B cell (primary cell): ENCODE results near the gene DDX27. TPM values are rescaled to one million over a fixed set of nuclear protein-coding genes. Genes with fewer than 3 reads are reported as not detected.
A peak's percentile ranks its signal among the peaks of the same experiment; 100 is the strongest.

Experiments
- ATAC-seq: fragments of 200-7000 bp; cut with Tn5 transposase; one replicate; pipeline ENCODE4 v1.10.0; 2021; ENCODE audit warnings: low read depth, mild to moderate bottlenecking, moderate number of reproducible peaks, moderate library complexity
- CTCF ChIA-PET: fragments of 350-600 bp; sonication (Branson Sonifier 250); formaldehyde crosslinking; loops from one replicate; lab custom pipeline; 2021; ENCODE audit warnings: antibody characterized with exemption, inconsistent platforms; lab: Charles Lee
- POLR2A ChIA-PET: fragments of 350-600 bp; sonication (Branson Sonifier 250); formaldehyde crosslinking; loops from one replicate; lab custom pipeline; 2021; ENCODE audit warnings: antibody characterized with exemption; lab: Charles Lee
- DNase-seq: peaks from one replicate; pipeline ENCODE4 v3.0.0; 2013
- H2AFZ ChIP-seq: 2 replicates; pipeline ENCODE4 v1.6.1; 2012; ENCODE audit warnings: mild to moderate bottlenecking, low read depth, low read length; ENCODE audit not compliant: insufficient read depth, poor library complexity, severe bottlenecking
- H3K27ac ChIP-seq, 2 donors: 1 replicate in 1 of 2; 2 replicates in 1 of 2; pipeline ENCODE4 v1.5.1; 2012 to 2013; ENCODE audit warnings: low read length in 2 of 2, mild to moderate bottlenecking in 2 of 2, moderate library complexity in 1 of 2
- H3K27me3 ChIP-seq, 4 experiments: fragments of 200-600 bp in 1 of 4; sonication (generic) in 1 of 4; replicated peaks in 1 of 4; 1 replicate in 2 of 4; 2 replicates in 2 of 4; pipeline versions ENCODE4 v1.6.1 to v1.7.0; 2013 to 2016; ENCODE audit warnings: low read length in 3 of 4, mild to moderate bottlenecking in 2 of 4, mixed read lengths in 1 of 4, moderate library complexity in 1 of 4; ENCODE audit not compliant: insufficient read depth in 4 of 4, control insufficient read depth in 3 of 4; ENCODE audit errors: control extremely low read depth in 1 of 4
- H3K36me3 ChIP-seq, 2 experiments: replicated peaks in 1 of 2; 1 replicate in 1 of 2; 2 replicates in 1 of 2; pipeline versions ENCODE4 v1.6.1 to v1.7.1; 2013; ENCODE audit warnings: low read length in 1 of 2; ENCODE audit not compliant: insufficient read depth in 2 of 2, control insufficient read depth in 1 of 2; ENCODE audit errors: control extremely low read depth in 1 of 2, extremely low read depth in 1 of 2
- H3K4me1 ChIP-seq, 2 donors: fragments of 200-600 bp in 1 of 2; sonication (generic) in 1 of 2; 1 replicate in 1 of 2; 2 replicates in 1 of 2; pipeline versions ENCODE4 v1.5.1 to v1.6.1; 2013 to 2017; ENCODE audit warnings: low read length in 2 of 2; ENCODE audit not compliant: control insufficient read depth in 2 of 2, insufficient read depth in 2 of 2
- H3K4me2 ChIP-seq: replicated peaks from 2 replicates; pipeline ENCODE3; 2012; ENCODE audit warnings: mild to moderate bottlenecking, low read depth, low read length; ENCODE audit not compliant: poor library complexity, severe bottlenecking
- H3K4me3 ChIP-seq, 5 experiments: fragments of 200-600 bp in 1 of 5; sonication (generic) in 1 of 5; 1 replicate in 3 of 5; 2 replicates in 2 of 5; pipeline versions ENCODE4 v1.5.1 to v1.7.0; 2011 to 2016; ENCODE audit warnings: low read length in 4 of 5, mild to moderate bottlenecking in 4 of 5, low read depth in 2 of 5, control low read depth in 1 of 5, moderate library complexity in 1 of 5; ENCODE audit not compliant: insufficient read depth in 1 of 5; ENCODE audit errors: control extremely low read depth in 1 of 5, extremely low read depth in 1 of 5
- H3K79me2 ChIP-seq: fragments of 200-600 bp; sonication (generic); one replicate; pipeline ENCODE4 v1.6.0; 2016; ENCODE audit warnings: low read length; ENCODE audit not compliant: control insufficient read depth, insufficient read depth
- H3K9ac ChIP-seq: fragments of 200-600 bp; sonication (generic); 2 replicates; pipeline ENCODE4 v1.6.1; 2017; ENCODE audit warnings: mild to moderate bottlenecking, low read length, moderate library complexity
- H3K9me3 ChIP-seq, 3 donors: one replicate each; pipeline versions ENCODE4 v1.6.1 to v1.7.1; 2013; ENCODE audit warnings: low read length in 2 of 3; ENCODE audit not compliant: control insufficient read depth in 2 of 3, insufficient read depth in 1 of 3; ENCODE audit errors: control extremely low read depth in 1 of 3
- H4K20me1 ChIP-seq: 2 replicates; pipeline ENCODE4 v1.6.0; 2012; ENCODE audit warnings: mild to moderate bottlenecking, low read length; ENCODE audit not compliant: insufficient read depth, control insufficient read depth, poor library complexity, severe bottlenecking
- H3K27ac Mint-ChIP-seq: one replicate; pipeline ENCODE4 v1.8.0; 2021; ENCODE audit warnings: mixed read lengths
- H3K27me3 Mint-ChIP-seq: one replicate; pipeline ENCODE4 v1.8.0; 2021; ENCODE audit warnings: mixed read lengths
- H3K4me1 Mint-ChIP-seq: one replicate; pipeline ENCODE4 v1.8.0; 2021; ENCODE audit warnings: mixed read lengths
- H3K4me3 Mint-ChIP-seq: one replicate; pipeline ENCODE4 v1.8.0; 2021; ENCODE audit warnings: mixed read lengths
- H3K9me3 Mint-ChIP-seq: one replicate; pipeline ENCODE4 v1.8.0; 2022; ENCODE audit warnings: mixed read lengths; ENCODE audit not compliant: insufficient read depth
- EZH2 ChIP-seq: IDR thresholded peaks from 2 replicates; pipeline ENCODE4 v1.6.1; 2012; ENCODE audit warnings: borderline replicate concordance, low read depth, mild to moderate bottlenecking, moderate library complexity, low read length; ENCODE audit not compliant: insufficient read depth, poor library complexity, severe bottlenecking
- WGBS: methylation state at CpG from one replicate; pipeline ENCODE4 v1.1.5; 2013; ENCODE audit warnings: missing lambda C conversion rate; ENCODE audit not compliant: insufficient coverage; 5-methylcytosine and 5-hydroxymethylcytosine counted together
- intact Hi-C: fragments of 100-400 bp; cut with micrococcal nuclease; formaldehyde crosslinking; loops from one replicate; pipeline ENCODE4 v1.10.0; 2022
- polyA plus RNA-seq: library from polyadenylated mRNA; depleted of rRNA; stranded (reverse); fragments of >200 nt; gene quantifications from 2 replicates; pipeline ENCODE4 v1.2.3, GENCODE V29; 2012
- total RNA-seq, 2 donors: library from RNA; stranded (reverse); fragments of 120-200 nt in 1 of 2; gene quantifications; 1 replicate in 1 of 2; 2 replicates in 1 of 2; pipeline versions ENCODE4 v1.2.3 to v1.2.4, GENCODE V29; 2013 to 2022
- TF ChIP-seq, protein P1 (sequence below): fragments of 200-600 bp; IDR thresholded peaks from one replicate; pipeline ENCODE4 v1.8.0; 2022; ENCODE audit warnings: antibody characterized with exemption, mild to moderate bottlenecking

DDX27 gene
- total and polyA plus RNA-seq, 2 donors (not counting 1 experiment from before 2014, with no cell fraction given): 55.0 to 74.6 TPM

GRCh38 chr20:49288784-49289696, 69.8 kb downstream of the DDX27 start:
- ATAC-seq (no peak), DNase-seq (no peak)
- no peak overlapping the region for H3K4me2 ChIP-seq
- intact Hi-C loops: no loop called here
- peaks cover 2 to 14% of the 10 kb centered on the region in 2 donors for H3K4me1 ChIP-seq
- no peak overlapping the region for H3K27ac ChIP-seq
- peaks cover 26% of the 10 kb centered on the region for H3K9me3 Mint-ChIP-seq
- no peak for TF ChIP-seq EZH2
- TF ChIP-seq, protein P1, sequence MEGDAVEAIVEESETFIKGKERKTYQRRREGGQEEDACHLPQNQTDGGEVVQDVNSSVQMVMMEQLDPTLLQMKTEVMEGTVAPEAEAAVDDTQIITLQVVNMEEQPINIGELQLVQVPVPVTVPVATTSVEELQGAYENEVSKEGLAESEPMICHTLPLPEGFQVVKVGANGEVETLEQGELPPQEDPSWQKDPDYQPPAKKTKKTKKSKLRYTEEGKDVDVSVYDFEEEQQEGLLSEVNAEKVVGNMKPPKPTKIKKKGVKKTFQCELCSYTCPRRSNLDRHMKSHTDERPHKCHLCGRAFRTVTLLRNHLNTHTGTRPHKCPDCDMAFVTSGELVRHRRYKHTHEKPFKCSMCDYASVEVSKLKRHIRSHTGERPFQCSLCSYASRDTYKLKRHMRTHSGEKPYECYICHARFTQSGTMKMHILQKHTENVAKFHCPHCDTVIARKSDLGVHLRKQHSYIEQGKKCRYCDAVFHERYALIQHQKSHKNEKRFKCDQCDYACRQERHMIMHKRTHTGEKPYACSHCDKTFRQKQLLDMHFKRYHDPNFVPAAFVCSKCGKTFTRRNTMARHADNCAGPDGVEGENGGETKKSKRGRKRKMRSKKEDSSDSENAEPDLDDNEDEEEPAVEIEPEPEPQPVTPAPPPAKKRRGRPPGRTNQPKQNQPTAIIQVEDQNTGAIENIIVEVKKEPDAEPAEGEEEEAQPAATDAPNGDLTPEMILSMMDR: no peak
- peaks cover 32% of the 10 kb centered on the region for H3K4me1 Mint-ChIP-seq
- H3K9me3 ChIP-seq: peaks cover 5 to 47% (median 46%) of the 10 kb centered on the region in 3 donors
- H3K4me3 ChIP-seq: no peak overlapping the region
- H2AFZ ChIP-seq: no peak overlapping the region
- ChIA-PET POLR2A (no interaction called here), CTCF (interaction anchor here (0.6 kb wide), 1 partner anchor 45 kb away, joined by 3 read pairs; no protein-coding TSS in a partner anchor)
- H4K20me1 ChIP-seq: peaks cover 68% of the 10 kb centered on the region
- peaks cover 60% of the 10 kb centered on the region for H3K79me2 ChIP-seq
- peak overlapping the region; percentile 50 for H3K27ac Mint-ChIP-seq
- no peaks in the 10 kb centered on the region for H3K27me3 Mint-ChIP-seq
- no peak overlapping the region for H3K9ac ChIP-seq
- 92% methylated on average over 4 of the region's 10 CpGs for WGBS
- no peaks in the 10 kb centered on the region for H3K27me3 ChIP-seq
- no peak overlapping the region for H3K4me3 Mint-ChIP-seq
- H3K36me3 ChIP-seq: peaks cover 28 to 81% of the 10 kb centered on the region in 2 experiments

DNA sequence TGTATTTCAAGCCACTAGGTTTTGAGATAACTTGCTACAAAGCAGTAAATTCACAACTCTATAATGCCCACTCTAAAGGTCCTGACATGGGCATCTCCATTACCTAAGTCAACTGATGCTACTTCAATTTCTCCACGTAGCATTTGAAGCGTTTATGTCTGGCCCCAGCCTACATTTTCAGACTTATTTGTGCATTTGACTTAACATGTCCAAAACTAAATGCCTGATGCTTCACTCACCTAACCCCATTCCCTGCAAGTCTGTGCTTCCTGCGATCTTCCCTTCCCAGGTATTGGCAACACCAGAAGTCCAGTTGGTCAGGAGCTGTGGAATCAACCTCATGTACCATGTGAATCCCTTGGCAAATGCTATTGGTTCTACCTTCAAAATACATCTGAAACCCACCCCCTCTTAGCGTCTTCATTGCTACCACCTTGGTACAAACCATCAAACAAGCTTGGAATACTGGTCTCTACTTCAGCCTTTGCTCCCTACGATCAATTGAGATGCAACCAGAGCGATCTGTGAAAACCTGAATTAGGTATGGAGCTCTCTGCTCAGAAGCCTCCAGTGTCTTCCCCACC, 71.5 kb downstream of the DDX27 start:
- no peak overlapping the region for H3K4me3 ChIP-seq
- peaks cover 4 to 47% (median 32%) of the 10 kb centered on the region in 3 donors for H3K9me3 ChIP-seq
- H3K27me3 Mint-ChIP-seq: no peaks in the 10 kb centered on the region
- no peak overlapping the region for H3K4me2 ChIP-seq
- DNase-seq (no peak), ATAC-seq (no peak)
- H3K27me3 ChIP-seq: no peaks in the 10 kb centered on the region
- peaks cover 22% of the 10 kb centered on the region for H3K9me3 Mint-ChIP-seq
- ChIA-PET POLR2A (no interaction called here), CTCF (interaction anchor here (1.0 kb wide), 1 partner anchor 44 kb away, joined by 3 read pairs; no protein-coding TSS in a partner anchor)
- no peak overlapping the region for H3K9ac ChIP-seq
- intact Hi-C loops: no loop called here
- no peak overlapping the region for H3K4me3 Mint-ChIP-seq
- H3K79me2 ChIP-seq: peaks cover 44% of the 10 kb centered on the region
- peak overlapping the region; percentile 22 for H3K27ac Mint-ChIP-seq
- no peak overlapping the region for H3K27ac ChIP-seq
- H3K4me1 Mint-ChIP-seq: peaks cover 21% of the 10 kb centered on the region
- H4K20me1 ChIP-seq: peaks cover 54% of the 10 kb centered on the region
- 95% methylated on average over 6 of the region's 6 CpGs for WGBS
- H3K36me3 ChIP-seq: peaks cover 28 to 70% of the 10 kb centered on the region in 2 experiments
- H2AFZ ChIP-seq: no peak overlapping the region
- TF ChIP-seq, protein P1: no peak
- no peak for TF ChIP-seq EZH2
- H3K4me1 ChIP-seq: peaks cover 0 to 12% of the 10 kb centered on the region in 2 donors
